ENCODE data around the gene HIPK2. TPM values are rescaled to one million over a fixed set of nuclear protein-coding genes. Genes with fewer than 3 reads are reported as not detected.

Gene HIPK2
- polyA plus RNA-seq, 2 of the 4 experiments (the other 2 are of a cell fraction): 11.3 to 12.1 TPM

- Histone ChIP-seq H3K27ac (no peak overlapping the region), H3K9me3 (no peaks in the 10 kb centered on the region), H3K4me3 (no peak overlapping the region), H3K4me2 (no peak overlapping the region), H3K4me1 (no peaks in the 10 kb centered on the region)
- ChIA-PET CTCF (interaction anchor here (1.6 kb wide), 1 partner anchor 467 kb away, joined by 3 read pairs; no protein-coding TSS in a partner anchor), POLR2A (no interaction called here)
- no peak for TF ChIP-seq NFE2L2 (conservative IDR thresholded peaks at IDR 0.05; ENCODE audit: low read length)
- no peak for TF ChIP-seq PBX3 (IDR thresholded peaks at IDR 0.05)
- TF ChIP-seq KDM1A (IDR thresholded peaks at IDR 0.05; ENCODE audit: low read depth): no peak
- no peak for TF ChIP-seq RARB (CRISPR knock-in tag; IDR thresholded peaks at IDR 0.05)
- TF ChIP-seq SMC3 (IDR thresholded peaks at IDR 0.05): no peak
- no peak for TF ChIP-seq EHF (CRISPR knock-in tag; IDR thresholded peaks at IDR 0.05)
- TF ChIP-seq EHMT2 (IDR thresholded peaks at IDR 0.05; ENCODE audit: low read depth): no peak
- no peak for TF ChIP-seq RCOR1 (IDR thresholded peaks at IDR 0.05; ENCODE audit: low read depth, low read length)
- TF ChIP-seq GATA3 (IDR thresholded peaks at IDR 0.05; ENCODE audit: borderline replicate concordance): no peak
- TF ChIP-seq, protein P1, sequence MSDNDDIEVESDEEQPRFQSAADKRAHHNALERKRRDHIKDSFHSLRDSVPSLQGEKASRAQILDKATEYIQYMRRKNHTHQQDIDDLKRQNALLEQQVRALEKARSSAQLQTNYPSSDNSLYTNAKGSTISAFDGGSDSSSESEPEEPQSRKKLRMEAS (IDR thresholded peaks at IDR 0.05): no peak
- TF ChIP-seq, protein P2, sequence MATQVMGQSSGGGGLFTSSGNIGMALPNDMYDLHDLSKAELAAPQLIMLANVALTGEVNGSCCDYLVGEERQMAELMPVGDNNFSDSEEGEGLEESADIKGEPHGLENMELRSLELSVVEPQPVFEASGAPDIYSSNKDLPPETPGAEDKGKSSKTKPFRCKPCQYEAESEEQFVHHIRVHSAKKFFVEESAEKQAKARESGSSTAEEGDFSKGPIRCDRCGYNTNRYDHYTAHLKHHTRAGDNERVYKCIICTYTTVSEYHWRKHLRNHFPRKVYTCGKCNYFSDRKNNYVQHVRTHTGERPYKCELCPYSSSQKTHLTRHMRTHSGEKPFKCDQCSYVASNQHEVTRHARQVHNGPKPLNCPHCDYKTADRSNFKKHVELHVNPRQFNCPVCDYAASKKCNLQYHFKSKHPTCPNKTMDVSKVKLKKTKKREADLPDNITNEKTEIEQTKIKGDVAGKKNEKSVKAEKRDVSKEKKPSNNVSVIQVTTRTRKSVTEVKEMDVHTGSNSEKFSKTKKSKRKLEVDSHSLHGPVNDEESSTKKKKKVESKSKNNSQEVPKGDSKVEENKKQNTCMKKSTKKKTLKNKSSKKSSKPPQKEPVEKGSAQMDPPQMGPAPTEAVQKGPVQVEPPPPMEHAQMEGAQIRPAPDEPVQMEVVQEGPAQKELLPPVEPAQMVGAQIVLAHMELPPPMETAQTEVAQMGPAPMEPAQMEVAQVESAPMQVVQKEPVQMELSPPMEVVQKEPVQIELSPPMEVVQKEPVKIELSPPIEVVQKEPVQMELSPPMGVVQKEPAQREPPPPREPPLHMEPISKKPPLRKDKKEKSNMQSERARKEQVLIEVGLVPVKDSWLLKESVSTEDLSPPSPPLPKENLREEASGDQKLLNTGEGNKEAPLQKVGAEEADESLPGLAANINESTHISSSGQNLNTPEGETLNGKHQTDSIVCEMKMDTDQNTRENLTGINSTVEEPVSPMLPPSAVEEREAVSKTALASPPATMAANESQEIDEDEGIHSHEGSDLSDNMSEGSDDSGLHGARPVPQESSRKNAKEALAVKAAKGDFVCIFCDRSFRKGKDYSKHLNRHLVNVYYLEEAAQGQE (IDR thresholded peaks at IDR 0.05): no peak
- no peak for TF ChIP-seq MAFK (IDR thresholded peaks at IDR 0.05; ENCODE audit: partially characterized antibody)
- no peak for TF ChIP-seq POLR2A (IDR thresholded peaks at IDR 0.05; ENCODE audit: low read length)
- no peak for TF ChIP-seq MAZ (IDR thresholded peaks at IDR 0.05; ENCODE audit: borderline replicate concordance, low read depth, low read length)
- no peak for TF ChIP-seq ZNF302 (CRISPR knock-in tag; IDR thresholded peaks at IDR 0.05)
- 28% methylated on average over 7 of the region's 7 CpGs for WGBS (ENCODE audit: missing lambda C conversion rate)
- DNase-seq (ENCODE audit: low read depth in 1 of 2, low spot score in 1 of 2) (no peak), FAIRE-seq (no peak), ATAC-seq (peak in 1 of 2 experiments; percentile 40; a peak in 1 of 6 replicates)
Measured at GRCh38 chr7:139534966-139535651, 242.7 kb downstream of the HIPK2 start.

GRCh38 chr7:139534096-139534495, 243.7 kb downstream of the HIPK2 start:
- no peak for TF ChIP-seq FOXS1 (CRISPR knock-in tag; IDR thresholded peaks at IDR 0.05)
- TF ChIP-seq ZFP36 (IDR thresholded peaks at IDR 0.05; ENCODE audit: borderline replicate concordance, partially characterized antibody): no peak
- TF ChIP-seq GATA3 (IDR thresholded peaks at IDR 0.05; ENCODE audit: borderline replicate concordance): no peak
- no peak for TF ChIP-seq HOXA7 (CRISPR knock-in tag; IDR thresholded peaks at IDR 0.05)
- TF ChIP-seq, protein P3, sequence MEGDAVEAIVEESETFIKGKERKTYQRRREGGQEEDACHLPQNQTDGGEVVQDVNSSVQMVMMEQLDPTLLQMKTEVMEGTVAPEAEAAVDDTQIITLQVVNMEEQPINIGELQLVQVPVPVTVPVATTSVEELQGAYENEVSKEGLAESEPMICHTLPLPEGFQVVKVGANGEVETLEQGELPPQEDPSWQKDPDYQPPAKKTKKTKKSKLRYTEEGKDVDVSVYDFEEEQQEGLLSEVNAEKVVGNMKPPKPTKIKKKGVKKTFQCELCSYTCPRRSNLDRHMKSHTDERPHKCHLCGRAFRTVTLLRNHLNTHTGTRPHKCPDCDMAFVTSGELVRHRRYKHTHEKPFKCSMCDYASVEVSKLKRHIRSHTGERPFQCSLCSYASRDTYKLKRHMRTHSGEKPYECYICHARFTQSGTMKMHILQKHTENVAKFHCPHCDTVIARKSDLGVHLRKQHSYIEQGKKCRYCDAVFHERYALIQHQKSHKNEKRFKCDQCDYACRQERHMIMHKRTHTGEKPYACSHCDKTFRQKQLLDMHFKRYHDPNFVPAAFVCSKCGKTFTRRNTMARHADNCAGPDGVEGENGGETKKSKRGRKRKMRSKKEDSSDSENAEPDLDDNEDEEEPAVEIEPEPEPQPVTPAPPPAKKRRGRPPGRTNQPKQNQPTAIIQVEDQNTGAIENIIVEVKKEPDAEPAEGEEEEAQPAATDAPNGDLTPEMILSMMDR (IDR thresholded peaks at IDR 0.05): no peak
- no peak for TF ChIP-seq ZNF302 (CRISPR knock-in tag; IDR thresholded peaks at IDR 0.05)
- TF ChIP-seq KDM1A (IDR thresholded peaks at IDR 0.05; ENCODE audit: low read depth): no peak
- no peak for TF ChIP-seq CBX8 (IDR thresholded peaks at IDR 0.05)
- no peak for TF ChIP-seq RCOR1 (IDR thresholded peaks at IDR 0.05; ENCODE audit: low read depth, low read length)
- no peak for TF ChIP-seq BHLHE40 (IDR thresholded peaks at IDR 0.05; ENCODE audit: low read depth, low read length)
- no peak for ATAC-seq
- DNase-seq (ENCODE audit: low read depth in 1 of 2, low spot score in 1 of 2): no peak
- no peak overlapping the region for H3K4me2 ChIP-seq
- H3K4me1 ChIP-seq: no peaks in the 10 kb centered on the region
- 77% methylated on average over 9 of the region's 9 CpGs for WGBS (ENCODE audit: missing lambda C conversion rate)
- ChIA-PET POLR2A (no interaction called here), CTCF (no interaction called here)
- no peak overlapping the region for H3K4me3 ChIP-seq
- FAIRE-seq: no peak
- no peaks in the 10 kb centered on the region for H3K9me3 ChIP-seq
- H3K27ac ChIP-seq: no peak overlapping the region

Data from A549 (cell line).